ENCODE results near the gene ZBED1.
A peak's percentile ranks its signal among the peaks of the same experiment; 100 is the strongest.
"Not testable (repeated sequence)": the region's sequence is repeated elsewhere in the genome, so short reads cannot be mapped to it uniquely, and the experiment has no call there.

The ZBED1 gene

DNA sequence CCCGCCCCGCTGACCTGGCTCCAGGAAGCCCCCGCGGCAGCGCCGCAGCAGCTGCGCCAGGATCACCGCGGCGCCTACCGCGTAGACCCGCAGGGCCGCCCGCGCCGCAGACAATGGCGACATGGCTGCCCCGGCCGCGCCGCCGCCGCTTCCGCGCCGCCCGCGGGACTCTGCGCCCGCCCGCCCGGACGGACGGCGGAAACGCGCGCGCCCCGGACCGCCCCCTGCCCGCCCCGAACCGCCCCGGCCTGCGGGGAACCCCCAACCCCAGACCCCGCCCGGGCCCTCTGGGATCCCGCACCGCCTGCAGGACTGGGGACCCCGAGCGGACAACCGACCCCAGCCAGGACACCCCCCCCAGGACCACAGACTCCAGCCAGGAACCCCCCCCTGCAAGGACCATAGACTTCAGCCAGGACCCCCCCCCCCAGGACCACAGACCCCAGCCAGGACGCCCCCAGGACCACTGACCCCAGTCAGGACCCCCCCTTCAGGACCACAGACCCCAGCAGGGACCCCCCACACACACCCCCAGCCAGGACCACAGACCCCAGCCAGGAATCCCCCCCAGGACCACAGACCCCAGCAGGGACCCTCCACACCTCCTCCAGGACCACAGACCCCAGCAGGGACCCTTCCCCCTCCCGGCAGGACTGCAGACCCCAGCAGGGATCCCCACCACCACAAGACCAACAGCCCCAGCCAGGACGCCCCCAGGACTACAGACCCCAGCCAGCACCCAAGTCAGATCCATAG is at the start of gene ZBED1, which contains the start of gene DHRSX:
Gene ZBED1, minus strand, starts transcription at position 174 of the 756 bp plus-strand sequence. CDS start 10,257 bp downstream, outside the sequence.
Gene DHRSX, minus strand, starts transcription at position 174 of the 756 bp plus-strand sequence. Its CDS starts 51 bp downstream, at position 123.
- DNase-seq = peak; percentile 31

DNA sequence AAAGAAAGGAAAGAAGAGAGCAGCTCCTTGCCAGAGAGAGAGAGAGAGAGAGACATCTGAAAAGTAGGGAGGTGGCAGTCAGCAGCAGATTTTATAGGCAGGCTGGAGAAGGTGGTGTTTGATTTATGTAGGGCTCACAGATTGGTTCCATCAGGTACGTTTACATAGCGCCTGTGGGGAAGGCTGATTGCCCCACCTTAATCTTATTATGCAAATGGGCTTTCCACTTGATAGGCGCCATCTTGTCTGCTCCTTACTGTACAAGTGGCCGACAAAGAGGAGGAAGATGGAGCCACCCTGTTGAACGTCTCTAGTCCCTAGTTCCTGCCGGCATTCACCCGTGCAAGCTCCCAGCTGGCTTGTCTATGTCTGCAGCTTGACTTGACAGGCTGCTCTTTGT is 49.1 kb upstream of the ZBED1 start:
- DNase-seq = no peak

DNA sequence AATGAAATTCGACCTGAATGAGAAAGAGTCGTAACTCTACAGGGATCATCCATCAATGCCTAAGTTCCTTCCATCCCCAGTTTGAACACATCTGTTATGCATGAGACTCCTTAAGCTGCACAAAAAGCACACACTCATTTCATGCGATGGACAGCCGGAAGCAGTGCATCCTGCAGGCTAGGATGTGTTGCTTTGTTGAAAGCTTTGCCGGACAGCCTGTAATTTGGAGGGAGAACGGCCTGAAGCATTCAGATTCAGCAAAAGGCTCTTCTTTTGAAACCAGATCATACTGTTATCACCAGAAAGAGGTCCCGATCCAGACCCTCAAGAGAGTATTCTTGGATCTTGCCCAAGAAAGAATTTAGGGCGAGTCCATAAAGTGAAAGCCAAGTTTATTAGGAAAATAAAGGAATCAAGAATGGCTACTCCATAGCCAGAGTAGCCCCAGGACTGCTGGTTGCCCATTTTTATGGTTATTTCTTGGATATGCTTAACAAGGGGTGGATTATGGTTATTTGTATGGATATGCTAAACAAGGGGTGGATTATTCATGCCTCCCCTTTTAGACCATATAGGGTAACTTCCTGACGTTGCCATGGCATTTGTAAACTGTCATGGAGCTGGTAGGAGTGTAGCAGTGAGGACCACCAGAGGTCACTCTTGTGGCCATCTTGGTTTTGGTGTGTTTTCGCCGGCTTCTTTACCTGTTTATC is 48.1 kb upstream of the ZBED1 start:
- DNase-seq = no peak

DNA sequence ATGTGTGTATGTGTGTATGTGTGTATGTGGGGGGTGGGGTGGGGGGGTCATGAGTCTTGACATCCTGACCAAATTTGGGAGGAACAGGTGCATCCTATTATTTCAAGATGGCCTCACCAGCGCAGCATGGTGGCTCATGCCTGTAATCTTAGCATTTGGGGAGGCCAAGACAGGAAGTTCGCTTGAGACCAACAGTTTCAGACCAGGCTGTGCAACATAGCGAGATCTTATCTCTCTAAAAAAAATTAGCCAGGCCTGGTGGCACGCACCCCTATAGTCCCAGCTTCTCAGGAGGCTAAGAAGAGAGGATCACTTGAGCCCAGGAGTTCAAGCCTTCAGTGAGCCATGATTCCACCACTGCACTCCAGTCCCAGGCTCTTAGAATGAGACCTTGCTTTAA is 47.0 kb upstream of the ZBED1 start:
- DNase-seq = no peak

DNA sequence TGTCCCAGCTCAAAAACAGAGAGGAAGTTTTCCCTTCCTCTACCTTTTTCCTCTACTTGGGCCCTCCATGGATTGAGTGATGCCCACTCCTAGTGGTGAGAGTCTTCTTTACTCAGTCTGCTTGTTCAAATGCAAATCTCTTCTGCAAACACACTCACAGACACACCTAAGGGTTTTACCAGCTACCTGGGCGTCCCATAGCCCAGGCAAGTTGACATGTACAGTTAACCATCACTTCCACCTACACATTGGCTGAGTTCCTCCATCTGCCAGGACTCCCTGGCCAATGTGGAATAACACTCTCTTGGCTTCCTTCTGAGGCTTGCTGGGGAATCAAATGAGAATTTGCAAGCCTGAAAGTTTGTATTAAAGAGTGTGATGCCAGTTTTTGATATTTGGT is 45.7 kb upstream of the ZBED1 start:
- DNase-seq = no peak

DNA sequence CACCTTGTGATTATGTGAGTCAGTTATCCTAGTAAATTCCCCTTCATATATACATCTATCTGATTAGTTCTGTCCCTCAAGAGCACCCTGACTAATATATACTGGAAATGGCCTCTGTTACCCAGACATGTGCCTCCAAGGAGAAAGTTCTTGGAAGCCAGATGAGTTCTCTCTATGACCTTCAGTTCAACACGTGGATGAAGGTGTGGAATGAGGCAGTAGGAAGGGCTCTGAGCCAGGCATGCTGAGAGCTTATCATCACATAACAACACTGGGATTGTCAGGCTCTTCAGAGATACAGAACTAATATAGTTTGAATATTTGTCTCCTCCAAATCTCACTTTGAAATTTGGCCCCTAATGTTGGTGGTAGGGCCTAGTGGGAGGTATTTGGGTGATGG is 44.4 kb upstream of the ZBED1 start:
- DNase-seq = no peak

DNA sequence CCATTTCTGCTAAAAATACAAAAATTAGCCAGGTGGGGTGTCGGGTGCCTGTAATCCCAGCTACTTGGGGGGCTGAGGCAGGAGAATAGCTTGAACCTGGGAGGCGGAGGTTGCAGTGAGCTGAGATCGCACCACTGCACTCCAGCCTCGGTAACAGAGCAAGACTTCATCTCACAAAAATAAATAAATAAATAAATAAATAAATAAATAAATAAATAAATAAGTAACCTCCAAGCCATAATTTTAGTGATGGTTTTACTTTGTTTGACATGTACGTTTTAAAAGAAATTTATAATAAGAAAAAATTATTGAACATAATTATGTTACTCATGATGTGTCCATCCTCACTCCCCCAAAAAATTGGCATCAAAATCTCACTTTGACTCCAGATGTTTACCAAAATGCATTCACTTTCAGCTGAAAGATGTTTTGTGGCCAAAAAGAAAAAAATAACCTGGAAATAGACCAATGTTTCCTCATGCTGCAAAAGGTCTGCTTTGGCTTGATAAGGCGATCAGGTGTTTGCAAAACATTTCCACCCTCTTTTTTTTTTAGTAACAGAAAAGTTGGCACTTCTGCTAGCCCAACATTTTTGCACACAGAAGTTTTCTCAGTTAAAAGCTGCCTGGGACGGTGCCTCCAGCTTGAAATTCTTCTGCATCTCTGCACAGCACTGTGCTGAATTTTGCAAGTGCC is 42.2 kb upstream of the ZBED1 start:
- DNase-seq = no peak

DNA sequence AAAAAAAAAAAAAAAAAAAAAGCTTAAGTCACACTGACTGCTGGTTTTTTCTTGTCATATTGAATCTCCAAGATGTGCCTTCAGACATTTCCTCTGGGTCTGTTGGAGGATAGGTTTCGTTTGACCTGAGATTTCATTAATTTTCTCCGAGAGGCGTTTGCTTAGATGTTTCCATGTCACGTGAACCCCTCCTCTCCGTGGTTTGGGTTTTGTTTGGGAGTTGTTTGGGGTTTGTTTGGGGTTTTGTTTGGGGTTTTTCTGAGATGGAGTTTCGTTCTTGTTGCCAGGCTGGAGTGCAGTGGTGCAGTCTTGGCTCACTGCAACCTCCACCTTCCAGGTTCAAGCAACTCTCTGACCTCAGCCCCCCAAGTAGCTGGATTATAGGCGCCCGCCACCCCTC is 40.8 kb upstream of the ZBED1 start:
- no peak for DNase-seq

DNA sequence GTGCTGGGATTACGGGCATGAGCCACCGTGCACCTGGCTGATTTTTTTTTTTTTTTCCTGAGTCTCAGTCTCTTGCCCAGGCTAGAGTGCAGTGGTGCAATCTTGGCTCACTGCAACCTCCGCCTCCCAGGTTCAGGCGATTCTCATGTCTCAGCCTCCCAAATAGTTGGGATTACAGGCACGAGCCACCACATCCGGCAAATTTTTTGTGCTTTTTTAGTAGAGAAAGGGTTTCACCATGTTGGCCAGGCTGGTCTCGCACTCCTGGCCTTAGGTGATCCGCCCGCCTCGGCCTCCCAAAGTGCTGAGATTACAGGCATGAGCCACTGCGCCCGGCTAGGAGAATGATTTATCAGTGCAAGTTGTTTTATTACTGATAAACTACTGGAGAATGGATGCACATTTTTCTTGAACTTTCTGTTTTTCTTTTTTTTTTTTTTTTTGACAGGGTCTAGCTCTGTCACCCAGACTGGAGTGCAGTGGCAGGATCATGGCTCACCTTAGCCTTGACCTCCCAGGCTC is 39.7 kb upstream of the ZBED1 start:
- no peak for DNase-seq

DNA sequence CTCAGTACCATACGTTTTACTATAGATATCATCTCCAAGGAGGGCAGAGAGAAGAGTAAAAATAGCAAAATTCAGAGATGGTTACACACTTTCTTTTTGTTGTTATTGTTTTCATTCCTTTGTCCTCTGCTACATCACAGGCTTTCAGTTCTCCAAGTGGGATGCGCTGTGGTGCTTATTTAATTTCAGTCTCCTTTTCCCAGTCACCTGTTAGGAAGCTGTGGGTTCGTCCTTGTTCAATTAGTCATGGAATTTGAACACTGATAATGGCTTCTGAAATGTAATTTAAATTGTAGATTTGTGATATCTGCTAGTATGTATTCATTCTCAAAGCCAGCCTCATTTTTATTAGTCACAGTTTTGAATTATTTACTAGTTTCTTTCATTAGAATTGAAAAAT is 38.8 kb upstream of the ZBED1 start:
- DNase-seq = no peak

DNA sequence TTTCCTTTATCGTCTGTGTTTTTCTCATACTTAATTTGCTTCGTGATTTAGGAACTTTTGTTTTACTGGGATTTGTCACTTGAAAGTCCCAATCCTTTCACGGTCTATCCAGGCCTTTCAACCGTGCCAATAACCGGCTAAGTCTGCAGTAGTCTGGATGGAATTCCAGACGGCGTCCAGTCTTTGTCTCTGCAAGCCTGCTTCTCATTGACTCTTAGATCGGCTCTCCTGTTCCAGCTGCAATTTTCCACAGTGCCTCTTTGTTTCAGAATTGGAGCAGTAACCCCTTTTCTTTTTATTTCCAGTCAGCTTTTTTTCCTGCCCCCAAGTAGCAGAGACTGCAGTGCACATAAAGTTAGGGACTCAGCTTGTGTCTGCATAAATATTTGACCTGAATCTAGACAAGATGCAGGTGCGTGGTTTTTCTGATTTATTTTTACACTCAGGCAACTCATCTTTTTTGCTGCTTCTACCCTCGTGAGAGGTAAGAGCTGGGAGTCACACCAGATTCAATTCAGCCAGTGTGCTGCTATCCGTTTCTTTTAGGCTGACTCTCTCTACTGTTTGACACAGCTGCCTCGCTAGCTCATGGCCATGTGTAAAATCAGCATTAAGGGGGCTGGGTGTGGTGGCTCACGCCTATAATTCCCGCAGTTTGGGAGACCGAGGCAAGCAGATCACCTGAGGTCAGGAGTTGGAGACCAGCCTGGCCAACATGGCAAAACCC is 37.4 kb upstream of the ZBED1 start:
- no peak for DNase-seq

DNA sequence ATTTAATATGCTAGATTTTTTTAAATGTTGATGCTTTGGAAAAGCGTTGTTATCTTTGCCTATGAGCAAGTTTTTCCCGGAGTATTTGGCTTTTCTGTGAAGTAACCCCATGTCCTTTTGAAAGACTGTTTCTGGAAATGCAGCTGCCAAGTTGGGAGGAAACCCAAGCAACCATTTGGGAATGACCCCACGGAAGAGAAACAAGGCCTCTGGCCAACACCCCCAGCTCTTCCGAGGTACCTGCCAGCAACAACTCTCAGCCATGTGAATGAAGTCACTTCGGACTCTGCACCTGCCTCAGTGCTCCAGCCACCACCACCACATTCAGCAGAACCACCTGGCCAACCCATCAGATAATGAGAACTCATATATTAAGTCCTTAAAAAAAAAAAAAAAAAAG is 36.2 kb upstream of the ZBED1 start:
- no peak for DNase-seq

DNA sequence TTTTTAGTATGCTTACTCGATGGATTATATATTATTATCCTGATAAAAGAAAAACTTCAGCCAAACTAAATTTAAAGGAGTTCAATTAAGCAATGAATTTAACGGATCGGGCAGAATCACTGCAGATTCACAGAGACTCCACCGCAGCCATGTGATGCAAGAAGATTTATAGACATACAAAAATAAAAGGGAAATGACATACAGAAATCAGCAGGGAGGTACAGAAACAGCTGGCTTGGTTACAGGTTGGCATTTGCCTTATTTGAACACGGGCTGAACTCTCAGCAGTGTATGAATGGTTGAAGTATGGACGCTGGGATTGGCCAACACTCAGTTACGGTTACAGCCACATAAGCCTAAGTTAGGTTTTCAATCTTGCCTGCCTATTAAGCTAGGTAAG is 35.4 kb upstream of the ZBED1 start:
- DNase-seq = no peak

DNA sequence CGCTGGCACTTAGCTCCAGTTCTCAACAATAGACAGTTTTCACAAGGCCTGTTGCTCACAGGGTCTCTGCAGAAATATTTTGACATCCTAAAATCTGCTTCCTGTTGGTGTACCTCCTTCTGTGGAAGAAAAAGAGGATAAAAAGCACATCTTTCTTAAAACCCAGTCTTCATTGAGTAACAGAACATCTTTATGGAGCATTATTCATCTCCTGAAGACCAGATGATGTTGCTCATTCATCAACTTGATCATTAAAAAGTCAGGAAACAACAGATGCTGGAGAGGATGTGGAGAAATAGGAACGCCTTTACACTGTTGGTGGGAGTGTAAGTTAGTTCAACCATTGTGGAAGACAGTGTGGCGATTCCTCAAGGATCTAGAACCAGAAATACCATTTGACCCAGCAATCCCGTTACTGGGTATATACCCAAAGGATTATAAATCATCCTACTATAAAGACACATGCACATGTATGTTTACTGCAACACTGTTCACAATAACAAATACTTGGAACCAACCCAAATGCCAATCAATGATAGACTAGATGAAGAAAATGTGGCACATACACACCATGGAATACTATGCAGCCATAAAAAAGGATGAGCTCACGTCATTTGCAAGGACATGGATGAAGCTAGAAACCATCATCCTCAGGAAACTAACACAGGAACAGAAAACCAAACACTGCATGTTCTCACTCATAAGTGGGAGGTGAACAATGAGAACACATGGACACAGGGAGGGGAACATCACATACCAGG is 33.7 kb upstream of the ZBED1 start:
- DNase-seq = not testable (repeated sequence)

DNA sequence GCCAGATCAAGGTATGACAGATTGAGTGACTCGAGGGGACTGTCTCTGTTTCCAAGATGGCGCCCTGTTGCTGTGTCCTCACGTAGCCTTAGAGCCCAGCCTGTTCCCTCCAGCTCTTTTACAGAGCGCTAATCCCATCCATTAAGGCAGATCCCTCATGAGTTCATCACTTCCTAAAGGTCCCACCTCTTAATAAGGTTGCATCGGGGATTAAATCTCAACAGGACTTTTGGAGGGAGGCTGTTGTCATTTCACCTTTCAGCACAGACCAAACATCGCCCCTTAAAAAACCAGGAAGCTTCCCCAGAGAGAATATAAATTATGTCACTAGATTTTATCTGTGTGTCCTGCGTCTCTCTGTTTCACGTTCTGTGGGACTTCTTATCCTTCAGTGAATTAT is 32.6 kb upstream of the ZBED1 start:
- no peak for DNase-seq

DNA sequence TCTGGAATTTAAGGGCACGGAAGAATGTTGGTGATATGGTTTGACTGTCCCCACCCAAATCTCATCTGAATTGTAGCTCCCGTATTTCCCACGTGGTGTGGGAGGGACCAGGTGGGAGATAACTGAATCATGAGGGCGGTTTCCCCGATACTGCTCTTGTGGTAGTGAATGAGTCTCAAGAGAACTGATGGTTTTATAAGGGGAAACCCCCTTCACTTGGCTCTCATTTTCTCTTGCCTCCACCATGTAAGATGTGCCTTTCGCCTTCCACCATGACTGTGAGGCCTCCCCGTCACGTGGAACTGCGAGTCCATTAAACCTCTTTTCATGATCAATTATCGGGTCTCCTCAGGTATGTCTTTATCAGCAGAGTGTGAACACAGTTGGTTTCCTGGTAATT is 25.6 kb upstream of the ZBED1 start:
- no peak for DNase-seq

DNA sequence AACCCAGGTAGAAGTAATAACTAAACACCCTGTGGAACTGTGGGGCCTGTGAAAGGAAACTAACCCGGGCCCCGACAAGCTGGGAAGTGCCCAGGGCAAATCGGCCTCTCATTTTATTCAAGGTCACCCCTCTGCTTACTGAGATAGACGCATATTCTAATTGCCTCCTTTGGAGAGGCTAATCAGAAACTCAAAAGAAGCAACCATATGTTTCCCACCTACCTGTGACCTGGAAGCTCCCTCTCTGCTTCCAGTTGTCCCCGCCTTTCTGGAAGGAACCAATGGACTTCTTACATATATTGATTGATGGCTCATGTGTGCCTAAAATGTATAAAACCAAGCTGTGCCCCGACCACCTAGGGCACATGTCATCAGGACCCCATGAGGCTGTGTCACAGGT is 23.1 kb upstream of the ZBED1 start:
- DNase-seq = no peak

DNA sequence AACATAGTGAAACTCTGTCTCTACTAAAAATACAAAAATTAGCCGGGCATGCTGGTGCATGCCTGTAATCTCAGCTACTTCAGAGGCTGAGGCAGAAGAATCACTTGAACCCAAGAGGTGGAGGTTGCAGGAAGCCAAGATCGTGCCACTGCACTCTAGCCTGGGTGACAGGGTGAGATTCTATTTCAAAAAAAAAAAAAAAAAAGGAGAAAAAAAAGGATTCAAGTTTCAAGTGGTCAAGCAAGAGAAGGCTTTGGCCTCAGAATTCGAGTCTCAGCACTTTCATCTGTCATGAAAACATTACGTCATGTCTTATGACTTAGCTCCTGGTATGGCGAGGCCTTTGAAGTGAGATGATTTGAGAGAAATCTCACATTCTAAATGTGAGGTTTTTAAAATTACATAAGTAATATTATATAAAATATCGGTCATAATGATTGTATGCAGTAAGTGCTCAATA is 21.2 kb upstream of the ZBED1 start:
- DNase-seq = no peak

DNA sequence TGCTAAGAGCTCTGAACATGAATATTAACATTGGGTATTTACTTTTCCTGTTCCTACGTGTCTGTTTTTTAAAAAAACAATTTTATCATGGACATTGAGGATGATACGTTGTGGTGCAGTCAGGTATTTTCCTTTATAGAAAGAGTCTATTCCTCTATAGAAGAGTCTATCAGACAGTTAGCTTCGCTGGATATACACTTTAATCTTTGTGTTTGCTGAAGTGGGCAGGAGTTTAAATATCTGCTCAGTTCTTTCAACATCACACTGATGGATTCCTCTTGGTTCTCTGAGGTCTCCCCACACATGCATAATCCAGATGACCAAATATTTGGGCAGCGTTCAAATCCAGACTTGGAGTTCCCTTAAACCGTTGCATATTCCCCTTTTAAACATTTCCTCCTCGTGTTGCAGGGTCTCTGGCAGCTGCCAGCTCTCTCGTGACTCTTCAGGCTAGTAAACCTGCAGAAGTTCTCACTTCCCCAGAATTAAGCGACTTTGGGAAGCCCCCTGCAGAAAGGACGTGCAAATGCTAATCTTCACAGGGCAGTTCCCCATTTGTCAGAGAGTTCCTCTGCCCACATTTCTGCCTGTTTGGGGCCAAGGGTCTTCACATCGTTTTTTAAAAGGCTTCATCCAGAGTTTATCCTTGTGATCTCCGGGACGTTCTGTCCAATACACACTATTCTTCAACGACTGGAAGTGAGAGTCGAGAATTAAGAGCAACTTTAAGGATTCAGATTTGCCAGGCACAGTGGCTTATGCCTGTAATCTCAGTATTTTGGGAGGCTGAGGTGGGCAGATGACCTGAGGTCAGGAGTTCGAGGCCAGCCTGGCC is 20.5 kb upstream of the ZBED1 start:
- DNase-seq = no peak

DNA sequence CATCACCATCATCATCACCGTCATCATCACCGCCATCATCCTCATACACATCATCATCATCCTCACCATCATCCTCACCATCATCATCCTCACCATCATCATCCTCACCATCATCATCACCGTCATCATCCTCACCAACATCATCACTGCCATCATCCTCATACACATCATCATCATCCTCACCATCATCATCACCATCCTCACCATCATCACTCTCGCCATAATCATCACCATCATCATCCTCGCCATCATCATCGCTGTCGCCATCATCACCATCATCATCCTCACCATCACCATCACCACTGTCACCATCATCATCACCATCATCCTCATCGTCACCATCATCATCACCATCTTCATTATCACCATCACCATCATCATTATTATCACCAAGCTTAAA is 19.8 kb upstream of the ZBED1 start:
- no peak for DNase-seq

DNA sequence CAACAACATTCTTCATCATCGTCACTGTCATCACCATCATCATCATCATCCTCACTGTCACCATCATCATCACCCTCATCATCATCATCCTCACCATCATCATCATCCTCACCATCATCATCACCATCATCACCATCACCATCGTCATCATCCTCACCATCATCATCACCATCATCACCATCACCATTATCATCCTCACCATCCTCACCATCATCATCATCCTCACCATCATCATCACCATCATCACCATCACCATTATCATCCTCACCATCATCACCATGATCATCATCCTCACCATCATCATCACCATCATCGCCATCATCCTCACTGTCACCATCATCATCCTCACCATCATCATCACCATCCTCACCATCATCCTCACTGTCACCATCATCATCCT is 18.9 kb upstream of the ZBED1 start:
- DNase-seq = not testable (repeated sequence)

Data from EL (cell line).